ENCODE data around the gene ATP1B3. TPM values are rescaled to one million over a fixed set of nuclear protein-coding genes. Genes with fewer than 3 reads are reported as not detected.
A peak's percentile ranks its signal among the peaks of the same experiment; 100 is the strongest.

Gene ATP1B3
- total and polyA plus RNA-seq, 9 of the 15 experiments (the other 6 are each of a cell fraction or from before 2014, with no cell fraction given) = 48.3 to 202 (median 123) TPM

- TF ChIP-seq SMAD1 (IDR thresholded peaks at IDR 0.05; ENCODE audit: low read depth, low read length, partially characterized antibody) = peak; percentile 41
- TF ChIP-seq CTBP1 (IDR thresholded peaks at IDR 0.05; ENCODE audit: borderline replicate concordance) = peak; percentile 67; the same call in 1 of the 2 replicates
- peak; percentile 27; the same call in 1 of the 2 replicates for TF ChIP-seq REST (IDR thresholded peaks at IDR 0.05; ENCODE audit: borderline replicate concordance)
- TF ChIP-seq REST (CRISPR knock-in tag; IDR thresholded peaks at IDR 0.05; ENCODE audit: low read depth) = no peak
- peak; percentile 21 for TF ChIP-seq DACH1 (IDR thresholded peaks at IDR 0.05; ENCODE audit: partially characterized antibody)
- 0 out of 2 replicates have a peak, but pooled peaks have one; percentile 66 for TF ChIP-seq KAT7 (CRISPR knock-in tag; IDR thresholded peaks at IDR 0.05; ENCODE audit: borderline replicate concordance)
- peak in 1 of 2 experiments; percentile 88; a peak in 1 of 4 replicates for TF ChIP-seq ZMIZ1 (IDR thresholded peaks at IDR 0.05; ENCODE audit: low read depth in 2 of 2, low read length in 2 of 2)
- TF ChIP-seq HDAC3 (IDR thresholded peaks at IDR 0.05; ENCODE audit: borderline replicate concordance, partially characterized antibody) = peak; percentile 94
- peak in 1 of 2 experiments; percentile 79 for TF ChIP-seq MAZ (CRISPR knock-in tag; conservative IDR thresholded peaks at IDR 0.05 in 1 of 2, IDR thresholded peaks at IDR 0.05 in 1 of 2)
- TF ChIP-seq KDM1A (IDR thresholded peaks at IDR 0.05) = peak; percentile 99
- peak; percentile 25; the same call in 1 of the 2 replicates for TF ChIP-seq PKNOX1 (IDR thresholded peaks at IDR 0.05)
- peak; percentile 59; the same call in 1 of the 2 replicates for TF ChIP-seq PYGO2 (tag; IDR thresholded peaks at IDR 0.05)
Measured at GRCh38 chr3:141849056-141849815, 27.2 kb upstream of the ATP1B3 start (continued).
